ENCODE data around the gene KAT2B. TPM values are rescaled to one million over a fixed set of nuclear protein-coding genes. Genes with fewer than 3 reads are reported as not detected.

Gene KAT2B
- total and polyA plus RNA-seq, 12 donors, result 5.4 to 32.2 (median 20.9) TPM

- WGBS, 4 donors, result 95 to 96% (median 96%) methylated on average over 20 of the region's 20 CpGs
- Histone ChIP-seq H3K4me1 (replicated peaks in 1 of 2) (no peaks in the 10 kb centered on the region), H3K27me3 (no peaks in the 10 kb centered on the region), H3K27ac (no peak overlapping the region), H3K9me3 (replicated peaks in 1 of 3) (no peaks in the 10 kb centered on the region), H3K36me3 (replicated peaks in 1 of 2) (no peaks in the 10 kb centered on the region), H3K4me3 (no peak overlapping the region)
- intact Hi-C loops (cut with DNase I), result no loop called here
- DNase-seq, result no peak
- no peak for TF ChIP-seq POLR2A (IDR thresholded peaks at IDR 0.05)
- no peak for TF ChIP-seq CTCF (IDR thresholded peaks at IDR 0.05)
Measured at GRCh38 chr3:20007960-20008359, 32.3 kb upstream of the KAT2B start.

- H3K4me1 ChIP-seq (replicated peaks in 1 of 2), result no peaks in the 10 kb centered on the region
- intact Hi-C loops (cut with DNase I), result no loop called here
- DNase-seq, result no peak
Measured at GRCh38 chr3:20008646-20009045, 31.6 kb upstream of the KAT2B start.

GRCh38 chr3:20012164-20012563, 28.1 kb upstream of the KAT2B start, which contains the start of gene PP2D1:
PP2D1 (minus strand) TSS chr3:20012264; CDS start chr3:20012072, 192 bp downstream.
- H3K9me3 ChIP-seq (replicated peaks in 1 of 3), result no peaks in the 10 kb centered on the region
- DNase-seq, result no peak
- no peak within 1 kb of the TSS for H3K27ac ChIP-seq
- TF ChIP-seq POLR2A (IDR thresholded peaks at IDR 0.05) (no peak), CTCF (IDR thresholded peaks at IDR 0.05) (no peak)
- intact Hi-C loops (cut with DNase I), result no loop called here
- H3K36me3 ChIP-seq (replicated peaks in 1 of 2), result no peaks in the 10 kb centered on the region
- no peak within 1 kb of the TSS for H3K4me3 ChIP-seq
- no peaks in the 10 kb centered on the region for H3K4me1 ChIP-seq (replicated peaks in 1 of 2)
- WGBS, 4 donors, result 96 to 98% (median 96%) methylated on average over 4 of the region's 4 CpGs
- H3K27me3 ChIP-seq, result no peaks in the 10 kb centered on the region

More at GRCh38 chr3:20008646-20009045, 31.6 kb upstream of the KAT2B start:
- no peaks in the 10 kb centered on the region for H3K36me3 ChIP-seq (replicated peaks in 1 of 2)
- no peak for TF ChIP-seq CTCF (IDR thresholded peaks at IDR 0.05)
- TF ChIP-seq POLR2A (IDR thresholded peaks at IDR 0.05), result no peak
- H3K27me3 ChIP-seq, result no peaks in the 10 kb centered on the region
- 46 to 70% (median 65%) methylated on average over 2 of the region's 2 CpGs for WGBS, 4 donors
- no peak overlapping the region for H3K4me3 ChIP-seq
- no peak overlapping the region for H3K27ac ChIP-seq
- H3K9me3 ChIP-seq (replicated peaks in 1 of 3), result no peaks in the 10 kb centered on the region

- no peak for DNase-seq
Measured at GRCh38 chr3:20013396-20013795, 26.9 kb upstream of the KAT2B start.

More at GRCh38 chr3:20013396-20013795, 26.9 kb upstream of the KAT2B start:
- intact Hi-C loops (cut with DNase I), result no loop called here
- TF ChIP-seq CTCF (IDR thresholded peaks at IDR 0.05) (no peak), POLR2A (IDR thresholded peaks at IDR 0.05) (no peak)
- Histone ChIP-seq H3K4me3 (no peak overlapping the region), H3K4me1 (replicated peaks in 1 of 2) (no peaks in the 10 kb centered on the region), H3K9me3 (replicated peaks in 1 of 3) (no peaks in the 10 kb centered on the region), H3K27ac (no peak overlapping the region), H3K36me3 (replicated peaks in 1 of 2) (no peaks in the 10 kb centered on the region), H3K27me3 (no peaks in the 10 kb centered on the region)
- WGBS, 4 donors, result 85 to 100% (median 98%) methylated on average over 1 of the region's 1 CpG
